ENCODE results near the gene KCNA10. TPM values are rescaled to one million over a fixed set of nuclear protein-coding genes. Genes with fewer than 3 reads are reported as not detected.

Gene KCNA10
- total and polyA plus RNA-seq, 2 donors (not counting 3 experiments of a cell fraction or from before 2014, with no cell fraction given): not detected

DNA sequence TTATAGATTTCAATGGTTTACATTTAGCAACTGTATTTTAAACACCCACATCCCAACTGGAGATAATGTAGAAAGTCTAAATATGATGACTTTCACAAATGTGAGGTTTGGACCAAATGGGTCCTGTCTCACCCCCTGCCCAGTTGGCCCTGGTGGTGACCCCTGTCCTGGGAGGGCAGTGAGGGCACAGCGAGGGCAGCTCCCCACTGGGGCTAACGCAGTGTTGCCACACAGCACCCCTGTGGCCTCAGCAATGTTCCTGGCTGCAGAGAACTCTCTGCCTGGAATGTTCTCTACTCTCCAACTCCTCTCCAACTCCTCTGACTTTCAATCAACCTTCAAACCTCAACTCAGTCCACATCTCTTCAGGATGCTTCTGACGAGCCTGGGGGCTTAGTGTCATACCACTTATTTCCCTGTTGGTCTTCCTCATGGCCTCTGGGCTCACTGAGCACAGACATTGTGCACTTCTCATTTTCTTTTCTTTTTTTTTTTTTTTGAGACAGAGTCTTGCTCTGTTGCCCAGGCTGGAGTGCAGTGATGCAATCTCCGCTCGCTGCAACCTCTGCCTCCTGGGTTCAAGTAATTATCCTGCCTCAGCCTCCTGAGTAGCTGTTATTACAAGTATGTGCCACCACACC lies 25.8 kb downstream of the KCNA10 start:
- FAIRE-seq (no peak), DNase-seq (ENCODE audit: low read depth, low spot score) (no peak)
- Histone ChIP-seq H3K4me1 (ENCODE audit: control insufficient read depth, extremely low read depth, insufficient read depth, low read length) (no peaks in the 10 kb centered on the region), H4K20me1 (replicated peaks; ENCODE audit: control insufficient read depth, extremely low read depth, insufficient read depth, low read length) (no peaks in the 10 kb centered on the region), H3K4me3 (replicated peaks in 1 of 3; ENCODE audit: insufficient read depth in 1 of 3, low read depth in 1 of 3, low read length in 3 of 3) (no peak overlapping the region), H3K9me3 (replicated peaks; ENCODE audit: control insufficient read depth, insufficient read depth, low read length) (no peaks in the 10 kb centered on the region), H3K27me3 (ENCODE audit: control insufficient read depth in 2 of 2, insufficient read depth in 2 of 2, low read length in 2 of 2) (peaks cover 0 to 7% of the 10 kb centered on the region in 2 experiments), H3K27ac (ENCODE audit: insufficient read depth, low read depth, low read length) (no peak overlapping the region), H3K9ac (replicated peaks; ENCODE audit: extremely low read depth, insufficient read depth, low read length) (no peak overlapping the region), H3K4me2 (ENCODE audit: insufficient read depth, low read length) (no peak overlapping the region), H3K79me2 (ENCODE audit: control insufficient read depth, insufficient read depth, low read length) (no peaks in the 10 kb centered on the region), H3K9me1 (replicated peaks; ENCODE audit: control insufficient read depth, extremely low read depth, insufficient read depth, low read length) (no peaks in the 10 kb centered on the region), H2AFZ (ENCODE audit: low read depth, low read length) (no peak overlapping the region), H3K36me3 (ENCODE audit: control insufficient read depth in 2 of 2, extremely low read depth in 1 of 2, insufficient read depth in 2 of 2, low read length in 2 of 2) (no peaks in the 10 kb centered on the region)
- intact Hi-C loops (cut with micrococcal nuclease): no loop called here
- TF ChIP-seq JUN (IDR thresholded peaks at IDR 0.05; ENCODE audit: borderline replicate concordance, insufficient read depth, insufficient read length, low read depth): no peak
- no peak for TF ChIP-seq MYC (IDR thresholded peaks at IDR 0.05; ENCODE audit: low read depth, low read length)
- TF ChIP-seq POLR2A (IDR thresholded peaks at IDR 0.05; ENCODE audit: low read depth, low read length): no peak
- ChIA-PET CTCF (interaction anchor here (1.2 to 1.8 kb wide), 2 partner anchors 33 to 296 kb away, joined by 6 read pairs; no protein-coding TSS in a partner anchor), POLR2A (no interaction called here)
- dilution Hi-C loops (cut with MboI; ENCODE audit: extremely low pct_ligation_motif_present, low sequenced_read_pairs): no loop called here
- BruUV-seq (replicated peaks): no TSS peak

DNA sequence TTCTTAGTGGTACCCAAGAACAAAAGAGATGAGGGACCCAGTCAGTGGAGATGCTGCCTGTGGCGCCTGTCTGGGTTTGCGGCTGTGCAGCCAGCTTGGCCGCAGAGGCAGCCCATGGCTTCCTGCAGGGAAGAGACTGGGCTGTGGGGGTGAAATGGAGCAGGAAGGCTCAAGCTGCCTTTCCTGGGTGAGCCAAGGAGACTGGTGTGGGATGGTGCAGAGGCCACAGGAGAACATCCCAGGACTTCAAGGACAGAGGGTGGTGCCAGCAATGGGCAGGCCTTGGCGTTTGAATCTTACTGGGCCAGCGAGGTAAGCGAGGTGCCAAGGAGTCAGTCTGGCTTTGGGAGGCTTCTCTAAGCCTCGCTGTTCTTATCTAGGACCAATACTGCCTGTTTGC lies 26.4 kb downstream of the KCNA10 start:
- no peaks in the 10 kb centered on the region for H3K9me1 ChIP-seq (replicated peaks; ENCODE audit: control insufficient read depth, extremely low read depth, insufficient read depth, low read length)
- H3K4me2 ChIP-seq (ENCODE audit: insufficient read depth, low read length): no peak overlapping the region
- no peaks in the 10 kb centered on the region for H3K36me3 ChIP-seq (ENCODE audit: control insufficient read depth in 2 of 2, extremely low read depth in 1 of 2, insufficient read depth in 2 of 2, low read length in 2 of 2)
- CTCF ChIA-PET: interaction anchor here (1.2 to 1.8 kb wide), 3 partner anchors 32 to 296 kb away, joined by 3 to 6 read pairs (median 6); no protein-coding TSS in a partner anchor
- H3K79me2 ChIP-seq (ENCODE audit: control insufficient read depth, insufficient read depth, low read length): no peaks in the 10 kb centered on the region
- dilution Hi-C loops (cut with MboI; ENCODE audit: extremely low pct_ligation_motif_present, low sequenced_read_pairs) (no loop called here), intact Hi-C loops (cut with micrococcal nuclease) (no loop called here)
- no peak overlapping the region for H3K9ac ChIP-seq (replicated peaks; ENCODE audit: extremely low read depth, insufficient read depth, low read length)
- TF ChIP-seq MYC (IDR thresholded peaks at IDR 0.05; ENCODE audit: low read depth, low read length) (no peak), POLR2A (IDR thresholded peaks at IDR 0.05; ENCODE audit: low read depth, low read length) (no peak)
- TF ChIP-seq, protein P1, sequence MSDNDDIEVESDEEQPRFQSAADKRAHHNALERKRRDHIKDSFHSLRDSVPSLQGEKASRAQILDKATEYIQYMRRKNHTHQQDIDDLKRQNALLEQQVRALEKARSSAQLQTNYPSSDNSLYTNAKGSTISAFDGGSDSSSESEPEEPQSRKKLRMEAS (IDR thresholded peaks at IDR 0.05; ENCODE audit: insufficient read depth, insufficient read length): no peak
- H4K20me1 ChIP-seq (replicated peaks; ENCODE audit: control insufficient read depth, extremely low read depth, insufficient read depth, low read length): no peaks in the 10 kb centered on the region
- DNase-seq (ENCODE audit: low read depth, low spot score) (no peak), FAIRE-seq (no peak)
- no peak overlapping the region for H2AFZ ChIP-seq (ENCODE audit: low read depth, low read length)
- H3K4me1 ChIP-seq (ENCODE audit: control insufficient read depth, extremely low read depth, insufficient read depth, low read length): no peaks in the 10 kb centered on the region
- H3K27ac ChIP-seq (ENCODE audit: insufficient read depth, low read depth, low read length): no peak overlapping the region
- BruUV-seq (replicated peaks): no TSS peak
- no peaks in the 10 kb centered on the region for H3K9me3 ChIP-seq (replicated peaks; ENCODE audit: control insufficient read depth, insufficient read depth, low read length)
- H3K4me3 ChIP-seq (replicated peaks in 1 of 3; ENCODE audit: insufficient read depth in 1 of 3, low read depth in 1 of 3, low read length in 3 of 3): no peak overlapping the region
- POLR2A ChIA-PET: no interaction called here
- peaks cover 0 to 7% of the 10 kb centered on the region in 2 experiments for H3K27me3 ChIP-seq (ENCODE audit: control insufficient read depth in 2 of 2, insufficient read depth in 2 of 2, low read length in 2 of 2)
